Uterus (tissue), 2 donors: ENCODE measurements around the gene ARHGAP29.

Experiments
- CTCF ChIP-seq, 4 experiments: fragments of 200-600 bp in 2 of 4; fragments of 450-650 bp in 2 of 4; sonication (generic) in 2 of 4; IDR thresholded peaks; one replicate each; pipeline ENCODE4 v1.5.1; 2016 to 2019; ENCODE audit warnings: antibody characterized with exemption in 4 of 4, mild to moderate bottlenecking in 2 of 4, moderate library complexity in 1 of 4
- POLR2A ChIP-seq, 2 donors: fragments of 450-650 bp; IDR thresholded peaks; one replicate each; pipeline ENCODE4 v1.6.1; 2016; ENCODE audit warnings: antibody characterized with exemption in 2 of 2, mild to moderate bottlenecking in 1 of 2, moderate library complexity in 1 of 2

- no peak for TF ChIP-seq CTCF (IDR thresholded peaks at IDR 0.05)
- TF ChIP-seq POLR2A (IDR thresholded peaks at IDR 0.05) = no peak
These were observed 35.7 kb upstream of the ARHGAP29 start for GRCh38 chr1:94273111-94273510.
